ENCODE measurements around the gene FIP1L1. TPM values are rescaled to one million over a fixed set of nuclear protein-coding genes. Genes with fewer than 3 reads are reported as not detected.

Gene FIP1L1
- total RNA-seq, 1 experiment from 2014 or later, result 68.0 TPM

DNA sequence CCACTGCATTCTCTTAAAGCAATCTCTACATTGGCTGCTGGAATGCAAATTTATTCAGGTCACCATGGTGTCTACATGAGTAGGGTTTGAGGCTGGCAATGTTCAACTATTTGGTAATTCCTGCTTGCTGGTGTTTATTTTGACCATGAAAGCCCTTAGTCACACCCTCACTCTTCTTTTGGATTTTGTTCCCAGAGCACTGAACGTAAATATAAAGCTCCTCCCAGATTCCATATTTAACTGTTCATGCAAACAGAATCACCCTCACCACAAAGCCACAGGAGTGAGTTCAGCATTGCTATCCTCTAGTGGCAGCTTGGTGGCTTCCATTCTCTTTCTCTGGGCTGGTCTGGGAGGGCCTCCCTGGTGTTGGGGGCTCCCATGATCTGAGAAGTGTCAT lies 131.0 kb downstream of the FIP1L1 start:
- Histone ChIP-seq H3K9ac (ENCODE audit: extremely low read depth, insufficient read length, low read length) (no peak overlapping the region), H3K4me2 (ENCODE audit: insufficient read depth, insufficient read length, low read length) (no peak overlapping the region), H2AK5ac (ENCODE audit: insufficient read length, low read length) (no peak overlapping the region), H3K23ac (ENCODE audit: insufficient read length, low read depth, low read length) (no peak overlapping the region), H2BK12ac (ENCODE audit: insufficient read length, low read depth, low read length) (no peak overlapping the region), H3K27ac (ENCODE audit: insufficient read length, low read depth, low read length) (no peak overlapping the region), H4K5ac (ENCODE audit: insufficient read length, low read depth, low read length) (no peak overlapping the region), H2BK15ac (ENCODE audit: low read depth, low read length) (no peak overlapping the region), H3K79me1 (ENCODE audit: insufficient read depth, low read depth, low read length, poor library complexity, severe bottlenecking) (no peaks in the 10 kb centered on the region), H3T11ph (ENCODE audit: low read length) (no peak overlapping the region), H2AFZ (ENCODE audit: low read length) (no peak overlapping the region), H2BK20ac (ENCODE audit: low read depth, low read length, poor library complexity, severe bottlenecking) (no peak overlapping the region), H3K4ac (ENCODE audit: low read depth, low read length) (no peak overlapping the region), H3K18ac (ENCODE audit: insufficient read length, low read depth, low read length) (no peak overlapping the region), H3K4me1 (ENCODE audit: insufficient read depth, low read length) (no peaks in the 10 kb centered on the region), H2BK120ac (ENCODE audit: low read depth, low read length, poor library complexity, severe bottlenecking) (no peak overlapping the region), H3K79me2 (ENCODE audit: insufficient read depth, low read length) (no peaks in the 10 kb centered on the region), H2BK5ac (ENCODE audit: insufficient read length, low read length) (no peak overlapping the region), H4K91ac (ENCODE audit: insufficient read length, low read depth, low read length) (no peak overlapping the region), H3K27me3 (ENCODE audit: insufficient read depth, low read length) (no peaks in the 10 kb centered on the region), H3K56ac (ENCODE audit: insufficient read length, low read depth, low read length) (no peak overlapping the region), H3K9me3 (ENCODE audit: control insufficient read depth, low read depth, low read length) (no peaks in the 10 kb centered on the region), H4K20me1 (ENCODE audit: control insufficient read depth, insufficient read depth, insufficient read length) (no peaks in the 10 kb centered on the region), H3K14ac (ENCODE audit: insufficient read depth, low read length) (no peak overlapping the region), H3K23me2 (ENCODE audit: insufficient read length, low read depth, low read length, poor library complexity, severe bottlenecking) (no peaks in the 10 kb centered on the region), H4K8ac (replicated peaks; ENCODE audit: insufficient read length, low read depth, low read length) (no peak overlapping the region)
- TF ChIP-seq, protein P1, sequence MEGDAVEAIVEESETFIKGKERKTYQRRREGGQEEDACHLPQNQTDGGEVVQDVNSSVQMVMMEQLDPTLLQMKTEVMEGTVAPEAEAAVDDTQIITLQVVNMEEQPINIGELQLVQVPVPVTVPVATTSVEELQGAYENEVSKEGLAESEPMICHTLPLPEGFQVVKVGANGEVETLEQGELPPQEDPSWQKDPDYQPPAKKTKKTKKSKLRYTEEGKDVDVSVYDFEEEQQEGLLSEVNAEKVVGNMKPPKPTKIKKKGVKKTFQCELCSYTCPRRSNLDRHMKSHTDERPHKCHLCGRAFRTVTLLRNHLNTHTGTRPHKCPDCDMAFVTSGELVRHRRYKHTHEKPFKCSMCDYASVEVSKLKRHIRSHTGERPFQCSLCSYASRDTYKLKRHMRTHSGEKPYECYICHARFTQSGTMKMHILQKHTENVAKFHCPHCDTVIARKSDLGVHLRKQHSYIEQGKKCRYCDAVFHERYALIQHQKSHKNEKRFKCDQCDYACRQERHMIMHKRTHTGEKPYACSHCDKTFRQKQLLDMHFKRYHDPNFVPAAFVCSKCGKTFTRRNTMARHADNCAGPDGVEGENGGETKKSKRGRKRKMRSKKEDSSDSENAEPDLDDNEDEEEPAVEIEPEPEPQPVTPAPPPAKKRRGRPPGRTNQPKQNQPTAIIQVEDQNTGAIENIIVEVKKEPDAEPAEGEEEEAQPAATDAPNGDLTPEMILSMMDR (conservative IDR thresholded peaks at IDR 0.05), result no peak
- Mint-ChIP-seq H3K4me1 (no peaks in the 10 kb centered on the region), H3K27me3 (ENCODE audit: low read depth) (no peaks in the 10 kb centered on the region), H3K9me3 (no peaks in the 10 kb centered on the region), H3K27ac (no peak overlapping the region; a peak in 1 of 7 replicates), H3K4me3 (no peak overlapping the region), H3K36me3 (ENCODE audit: insufficient read depth in 1 of 3, low read depth in 3 of 3) (no peaks in the 10 kb centered on the region)
- no peak for DNase-seq
- WGBS (ENCODE audit: extremely low coverage, insufficient read length, low lambda C conversion rate), result no CpG with 5 or more reads among the region's 1 CpG

All from H9 (cell line).